ENCODE measurements around the gene SLC25A43. TPM values are rescaled to one million over a fixed set of nuclear protein-coding genes. Genes with fewer than 3 reads are reported as not detected.

SLC25A43 gene
- polyA plus RNA-seq, 1 of the 3 experiments (the other 2 are of a cell fraction): 13.2 TPM

DNA sequence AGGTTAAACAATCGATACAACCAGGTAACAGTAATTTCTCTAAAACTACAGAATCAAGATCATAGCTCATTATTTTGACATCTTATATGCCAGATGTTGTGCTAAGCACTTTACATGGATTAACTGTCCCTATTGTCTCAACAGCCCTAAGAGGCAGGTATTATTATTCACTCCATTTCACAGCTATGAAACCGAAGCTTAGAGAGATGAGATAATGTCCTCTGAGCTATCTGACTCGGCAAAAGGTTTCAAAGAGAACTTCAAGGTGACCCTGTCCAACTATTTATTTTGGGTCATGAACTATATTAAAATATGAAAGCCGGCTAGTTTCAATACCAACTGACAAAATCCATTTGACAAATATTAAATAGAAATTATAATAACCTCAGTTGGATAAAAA is 79.4 kb downstream of the SLC25A43 start:
- Histone ChIP-seq H3K4me2 (no peak overlapping the region), H3K27ac (ENCODE audit: low read depth in 2 of 2, low read length in 1 of 2) (no peak overlapping the region), H3K79me2 (ENCODE audit: insufficient read depth) (no peaks in the 10 kb centered on the region), H3K9me3 (no peaks in the 10 kb centered on the region), H4K20me1 (ENCODE audit: insufficient read depth) (no peaks in the 10 kb centered on the region), H3F3A (replicated peaks; ENCODE audit: insufficient read depth) (no peaks in the 10 kb centered on the region), H3K9ac (no peak overlapping the region), H3K36me3 (replicated peaks in 1 of 2; ENCODE audit: control insufficient read depth in 1 of 2, insufficient read depth in 2 of 2, low read length in 1 of 2) (no peaks in the 10 kb centered on the region), H3K27me3 (ENCODE audit: insufficient read depth) (peaks cover 32% of the 10 kb centered on the region), H3K4me1 (ENCODE audit: control insufficient read depth in 1 of 2, insufficient read depth in 2 of 2, low read depth in 1 of 2, low read length in 1 of 2) (peaks cover 0 to 6% of the 10 kb centered on the region in 2 experiments; a peak in 1 of 4 replicates), H2AFZ (ENCODE audit: low read depth) (no peak overlapping the region), H3K4me3 (ENCODE audit: low read depth in 2 of 2, low read length in 1 of 2) (no peak overlapping the region), H3K9me2 (no peaks in the 10 kb centered on the region)
- 46% methylated on average over 4 of the region's 4 CpGs for WGBS (ENCODE audit: low lambda C conversion rate)
- TF ChIP-seq SMC3 (IDR thresholded peaks at IDR 0.05; ENCODE audit: low read depth, low read length) (no peak), TAF1 (IDR thresholded peaks at IDR 0.05; ENCODE audit: borderline replicate concordance, low read depth, low read length) (no peak), POLR2AphosphoS5 (IDR thresholded peaks at IDR 0.05; ENCODE audit: low read depth, low read length) (no peak), FOSL2 (IDR thresholded peaks at IDR 0.05; ENCODE audit: borderline replicate concordance, low read depth) (no peak), TEAD4 (IDR thresholded peaks at IDR 0.05; ENCODE audit: borderline replicate concordance, insufficient read depth) (no peak), EZH2phosphoT487 (IDR thresholded peaks at IDR 0.05; ENCODE audit: borderline replicate concordance, low read depth) (no peak), FOXM1 (IDR thresholded peaks at IDR 0.05; ENCODE audit: low read depth) (no peak), CHD2 (IDR thresholded peaks at IDR 0.05; ENCODE audit: low read length, partially characterized antibody) (no peak), GABPA (IDR thresholded peaks at IDR 0.05; ENCODE audit: low read depth) (no peak), RXRA (IDR thresholded peaks at IDR 0.05; ENCODE audit: borderline replicate concordance, low read depth) (no peak), TCF12 (IDR thresholded peaks at IDR 0.05) (no peak), RCOR1 (IDR thresholded peaks at IDR 0.05; ENCODE audit: low read length) (no peak), NFIC (IDR thresholded peaks at IDR 0.05; ENCODE audit: borderline replicate concordance) (no peak), RAD21 (IDR thresholded peaks at IDR 0.05; ENCODE audit: low read length) (no peak), ELF1 (IDR thresholded peaks at IDR 0.05) (no peak)
- TF ChIP-seq, protein P1, sequence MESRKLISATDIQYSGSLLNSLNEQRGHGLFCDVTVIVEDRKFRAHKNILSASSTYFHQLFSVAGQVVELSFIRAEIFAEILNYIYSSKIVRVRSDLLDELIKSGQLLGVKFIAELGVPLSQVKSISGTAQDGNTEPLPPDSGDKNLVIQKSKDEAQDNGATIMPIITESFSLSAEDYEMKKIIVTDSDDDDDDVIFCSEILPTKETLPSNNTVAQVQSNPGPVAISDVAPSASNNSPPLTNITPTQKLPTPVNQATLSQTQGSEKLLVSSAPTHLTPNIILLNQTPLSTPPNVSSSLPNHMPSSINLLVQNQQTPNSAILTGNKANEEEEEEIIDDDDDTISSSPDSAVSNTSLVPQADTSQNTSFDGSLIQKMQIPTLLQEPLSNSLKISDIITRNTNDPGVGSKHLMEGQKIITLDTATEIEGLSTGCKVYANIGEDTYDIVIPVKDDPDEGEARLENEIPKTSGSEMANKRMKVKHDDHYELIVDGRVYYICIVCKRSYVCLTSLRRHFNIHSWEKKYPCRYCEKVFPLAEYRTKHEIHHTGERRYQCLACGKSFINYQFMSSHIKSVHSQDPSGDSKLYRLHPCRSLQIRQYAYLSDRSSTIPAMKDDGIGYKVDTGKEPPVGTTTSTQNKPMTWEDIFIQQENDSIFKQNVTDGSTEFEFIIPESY (IDR thresholded peaks at IDR 0.05; ENCODE audit: borderline replicate concordance, low read depth): no peak
- TF ChIP-seq, protein P2, sequence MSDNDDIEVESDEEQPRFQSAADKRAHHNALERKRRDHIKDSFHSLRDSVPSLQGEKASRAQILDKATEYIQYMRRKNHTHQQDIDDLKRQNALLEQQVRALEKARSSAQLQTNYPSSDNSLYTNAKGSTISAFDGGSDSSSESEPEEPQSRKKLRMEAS (IDR thresholded peaks at IDR 0.05; ENCODE audit: low read depth): no peak
- TF ChIP-seq, protein P3, sequence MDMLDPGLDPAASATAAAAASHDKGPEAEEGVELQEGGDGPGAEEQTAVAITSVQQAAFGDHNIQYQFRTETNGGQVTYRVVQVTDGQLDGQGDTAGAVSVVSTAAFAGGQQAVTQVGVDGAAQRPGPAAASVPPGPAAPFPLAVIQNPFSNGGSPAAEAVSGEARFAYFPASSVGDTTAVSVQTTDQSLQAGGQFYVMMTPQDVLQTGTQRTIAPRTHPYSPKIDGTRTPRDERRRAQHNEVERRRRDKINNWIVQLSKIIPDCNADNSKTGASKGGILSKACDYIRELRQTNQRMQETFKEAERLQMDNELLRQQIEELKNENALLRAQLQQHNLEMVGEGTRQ (IDR thresholded peaks at IDR 0.05; ENCODE audit: borderline replicate concordance, low read depth, low read length): no peak
- TF ChIP-seq, protein P4, sequence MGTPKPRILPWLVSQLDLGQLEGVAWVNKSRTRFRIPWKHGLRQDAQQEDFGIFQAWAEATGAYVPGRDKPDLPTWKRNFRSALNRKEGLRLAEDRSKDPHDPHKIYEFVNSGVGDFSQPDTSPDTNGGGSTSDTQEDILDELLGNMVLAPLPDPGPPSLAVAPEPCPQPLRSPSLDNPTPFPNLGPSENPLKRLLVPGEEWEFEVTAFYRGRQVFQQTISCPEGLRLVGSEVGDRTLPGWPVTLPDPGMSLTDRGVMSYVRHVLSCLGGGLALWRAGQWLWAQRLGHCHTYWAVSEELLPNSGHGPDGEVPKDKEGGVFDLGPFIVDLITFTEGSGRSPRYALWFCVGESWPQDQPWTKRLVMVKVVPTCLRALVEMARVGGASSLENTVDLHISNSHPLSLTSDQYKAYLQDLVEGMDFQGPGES (IDR thresholded peaks at IDR 0.05; ENCODE audit: low read depth, low read length): no peak
- DNase-seq: no peak
- CTCF ChIA-PET: interaction anchor here (0.6 to 1.7 kb wide), 4 partner anchors 9 to 16 kb away, joined by 3 to 8 read pairs (median 4); no protein-coding TSS in a partner anchor
- POLR2A ChIA-PET: no interaction called here
